HL-60/S4 treated with retinoic acid at 250 ng/mL for 4 days and 3 days (cell line): ENCODE results near the gene GPX1.

Experiments
- in situ Hi-C: fragments of 300-500 bp; cut with MboI; formaldehyde crosslinking; loops from 2 replicates; pipeline ENCODE4 v1.7.0; 2022; ENCODE audit warnings: low sequenced_read_pairs

Gene GPX1

GRCh38 chr3:49316696-49317457 lies 41.3 kb downstream of the GPX1 start:
- in situ Hi-C loops: no loop called here

GRCh38 chr3:49313896-49314688 lies 44.1 kb downstream of the GPX1 start:
- in situ Hi-C loops: no loop called here

GRCh38 chr3:49311283-49311682 lies 46.9 kb downstream of the GPX1 start:
- in situ Hi-C loops: no loop called here

GRCh38 chr3:49310677-49311076 lies 47.5 kb downstream of the GPX1 start:
- in situ Hi-C loops: no loop called here
